Neural progenitor cell (in vitro differentiated cells): ENCODE data around the gene SNRNP40.

Source experiments
- EZH2 ChIP-seq: fragments of 200-600 bp; sonication (generic); IDR thresholded peaks from 2 replicates; pipeline ENCODE4 v1.6.1; 2017; ENCODE audit warnings: antibody characterized with exemption, mild to moderate bottlenecking, moderate library complexity
- TF ChIP-seq, protein P1 (sequence below): fragments of 200-600 bp; sonication (generic); IDR thresholded peaks from 2 replicates; pipeline ENCODE4 v1.5.1; 2017; ENCODE audit warnings: antibody characterized with exemption, mild to moderate bottlenecking

DNA sequence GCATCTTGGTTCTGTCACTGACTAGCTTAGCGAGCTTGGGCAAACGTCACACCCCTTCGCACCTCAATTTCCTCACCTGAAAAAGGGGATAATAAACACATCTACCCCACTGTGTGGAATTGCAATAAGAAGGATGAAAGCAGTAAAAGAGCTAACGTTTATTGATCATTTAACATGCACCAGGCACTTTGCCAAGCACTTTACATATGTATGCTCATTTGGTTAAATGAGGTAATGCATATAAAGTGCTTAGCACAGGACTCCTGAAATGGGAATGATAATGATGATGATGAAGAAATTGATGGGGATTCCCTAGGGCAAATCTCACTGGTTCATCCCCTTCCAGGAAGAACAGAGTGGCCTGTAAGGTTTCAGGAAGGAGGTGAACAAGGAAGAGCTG lies 61.7 kb downstream of the SNRNP40 start:
- TF ChIP-seq, protein P1, sequence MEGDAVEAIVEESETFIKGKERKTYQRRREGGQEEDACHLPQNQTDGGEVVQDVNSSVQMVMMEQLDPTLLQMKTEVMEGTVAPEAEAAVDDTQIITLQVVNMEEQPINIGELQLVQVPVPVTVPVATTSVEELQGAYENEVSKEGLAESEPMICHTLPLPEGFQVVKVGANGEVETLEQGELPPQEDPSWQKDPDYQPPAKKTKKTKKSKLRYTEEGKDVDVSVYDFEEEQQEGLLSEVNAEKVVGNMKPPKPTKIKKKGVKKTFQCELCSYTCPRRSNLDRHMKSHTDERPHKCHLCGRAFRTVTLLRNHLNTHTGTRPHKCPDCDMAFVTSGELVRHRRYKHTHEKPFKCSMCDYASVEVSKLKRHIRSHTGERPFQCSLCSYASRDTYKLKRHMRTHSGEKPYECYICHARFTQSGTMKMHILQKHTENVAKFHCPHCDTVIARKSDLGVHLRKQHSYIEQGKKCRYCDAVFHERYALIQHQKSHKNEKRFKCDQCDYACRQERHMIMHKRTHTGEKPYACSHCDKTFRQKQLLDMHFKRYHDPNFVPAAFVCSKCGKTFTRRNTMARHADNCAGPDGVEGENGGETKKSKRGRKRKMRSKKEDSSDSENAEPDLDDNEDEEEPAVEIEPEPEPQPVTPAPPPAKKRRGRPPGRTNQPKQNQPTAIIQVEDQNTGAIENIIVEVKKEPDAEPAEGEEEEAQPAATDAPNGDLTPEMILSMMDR, result no peak
- no peak for TF ChIP-seq EZH2
